Mesenchymal stem cell (in vitro differentiated cells and primary cell): Measurements from ENCODE around the gene DNAL1. TPM values are rescaled to one million over a fixed set of nuclear protein-coding genes. Genes with fewer than 3 reads are reported as not detected.

Source experiments
- DNase-seq: peaks from one replicate; pipeline ENCODE4 v3.0.0-alpha.2; 2013
- H2AFZ ChIP-seq: one replicate; pipeline ENCODE4 v1.6.1; 2013; ENCODE audit warnings: low read depth, mild to moderate bottlenecking, control low read depth, inconsistent platforms, low read length, moderate library complexity
- H2AK5ac ChIP-seq: 2 replicates; pipeline ENCODE4 v1.6.1; 2013; ENCODE audit warnings: low read length, moderate library complexity, mild to moderate bottlenecking, inconsistent platforms; ENCODE audit not compliant: severe bottlenecking
- H2BK120ac ChIP-seq: one replicate; pipeline ENCODE4 v1.6.1; 2013; ENCODE audit warnings: low read depth, mild to moderate bottlenecking, inconsistent platforms, low read length, moderate library complexity
- H2BK12ac ChIP-seq, 2 experiments: one replicate each; pipeline ENCODE4 v1.6.1; 2013; ENCODE audit warnings: inconsistent platforms in 2 of 2, low read length in 2 of 2, mild to moderate bottlenecking in 2 of 2, moderate library complexity in 2 of 2, control low read depth in 1 of 2
- H2BK15ac ChIP-seq: one replicate; pipeline ENCODE4 v1.6.1; 2013; ENCODE audit warnings: mild to moderate bottlenecking, low read depth, inconsistent platforms; ENCODE audit not compliant: poor library complexity, severe bottlenecking
- H2BK5ac ChIP-seq: 2 replicates; pipeline ENCODE4 v1.6.1; 2013; ENCODE audit warnings: low read depth, mild to moderate bottlenecking, low read length, control low read depth, inconsistent platforms; ENCODE audit not compliant: poor library complexity, severe bottlenecking
- H3K14ac ChIP-seq, 2 experiments: one replicate each; pipeline ENCODE4 v1.6.1; 2013; ENCODE audit warnings: inconsistent platforms in 2 of 2, low read length in 2 of 2, control low read depth in 1 of 2, mild to moderate bottlenecking in 1 of 2, moderate library complexity in 1 of 2
- H3K18ac ChIP-seq, 2 experiments: one replicate each; pipeline ENCODE4 v1.6.1; 2013; ENCODE audit warnings: inconsistent platforms in 2 of 2, low read length in 2 of 2, control low read depth in 1 of 2, low read depth in 1 of 2, mild to moderate bottlenecking in 1 of 2
- H3K23ac ChIP-seq, 2 experiments: one replicate each; pipeline ENCODE4 v1.6.1; 2013; ENCODE audit warnings: inconsistent platforms in 2 of 2, low read length in 2 of 2, mild to moderate bottlenecking in 2 of 2, moderate library complexity in 2 of 2, control low read depth in 1 of 2
- H3K27ac ChIP-seq: 2 replicates; pipeline ENCODE4 v1.5.1; 2013; ENCODE audit warnings: mild to moderate bottlenecking, moderate library complexity, low read length, control low read depth, inconsistent platforms; ENCODE audit not compliant: poor library complexity, severe bottlenecking
- H3K27me3 ChIP-seq, 2 experiments: 2 replicates each; pipeline versions ENCODE4 v1.6.1 to v1.7.0; 2013; ENCODE audit warnings: low read length in 2 of 2, mild to moderate bottlenecking in 2 of 2, moderate library complexity in 2 of 2, control low read depth in 1 of 2, inconsistent platforms in 1 of 2; ENCODE audit not compliant: control insufficient read depth in 1 of 2, insufficient read depth in 1 of 2
- H3K36me3 ChIP-seq, 2 experiments: 2 replicates each; pipeline versions ENCODE4 v1.6.1 to v1.7.0; 2013; ENCODE audit warnings: low read length in 2 of 2, control low read depth in 1 of 2, inconsistent platforms in 1 of 2, low read depth in 1 of 2, mild to moderate bottlenecking in 1 of 2; ENCODE audit not compliant: insufficient read depth in 2 of 2, control insufficient read depth in 1 of 2
- H3K4ac ChIP-seq, 2 experiments: one replicate each; pipeline ENCODE4 v1.6.1; 2013; ENCODE audit warnings: inconsistent platforms in 2 of 2, low read length in 2 of 2, mild to moderate bottlenecking in 2 of 2, moderate library complexity in 2 of 2, control low read depth in 1 of 2, low read depth in 1 of 2
- H3K4me1 ChIP-seq: 2 replicates; pipeline ENCODE4 v1.6.1; 2013; ENCODE audit warnings: low read depth, low read length, control low read depth; ENCODE audit not compliant: control insufficient read depth, insufficient read depth
- H3K4me2 ChIP-seq: 2 replicates; pipeline ENCODE4 v1.6.1; 2013; ENCODE audit warnings: low read length, mild to moderate bottlenecking, inconsistent platforms; ENCODE audit not compliant: poor library complexity, severe bottlenecking
- H3K4me3 ChIP-seq, 2 experiments: 2 replicates each; pipeline versions ENCODE4 v1.5.1 to v1.7.0; 2013; ENCODE audit warnings: low read length in 2 of 2, mild to moderate bottlenecking in 2 of 2, control low read depth in 1 of 2, low read depth in 1 of 2; ENCODE audit not compliant: insufficient read depth in 1 of 2
- H3K79me1 ChIP-seq: replicated peaks from 2 replicates; pipeline ENCODE4 v1.6.1; 2013; ENCODE audit warnings: mild to moderate bottlenecking, control low read depth, low read length, inconsistent platforms; ENCODE audit not compliant: poor library complexity, severe bottlenecking
- H3K9ac ChIP-seq: 2 replicates; pipeline ENCODE4 v1.7.0; 2013; ENCODE audit warnings: mild to moderate bottlenecking, low read length, moderate library complexity
- H3K9me3 ChIP-seq: 2 replicates; pipeline ENCODE4 v1.7.0; 2013; ENCODE audit warnings: mild to moderate bottlenecking, low read length; ENCODE audit not compliant: control insufficient read depth
- H4K8ac ChIP-seq: one replicate; pipeline ENCODE4 v1.6.1; 2013; ENCODE audit warnings: inconsistent platforms, mild to moderate bottlenecking, low read length, moderate library complexity
- H4K91ac ChIP-seq: one replicate; pipeline ENCODE4 v1.6.1; 2013; ENCODE audit warnings: mild to moderate bottlenecking, low read length, inconsistent platforms
- WGBS: methylation state at CpG from one replicate; pipeline ENCODE4 v1.1.7; 2013; ENCODE audit warnings: mixed read lengths; 5-methylcytosine and 5-hydroxymethylcytosine counted together
- polyA plus RNA-seq, 2 experiments: library from polyadenylated mRNA; stranded (reverse); fragments of 200-250 nt; gene quantifications; one replicate each; pipeline ENCODE4 v1.2.3, GENCODE V29; 2013

DNAL1 gene, protein sequence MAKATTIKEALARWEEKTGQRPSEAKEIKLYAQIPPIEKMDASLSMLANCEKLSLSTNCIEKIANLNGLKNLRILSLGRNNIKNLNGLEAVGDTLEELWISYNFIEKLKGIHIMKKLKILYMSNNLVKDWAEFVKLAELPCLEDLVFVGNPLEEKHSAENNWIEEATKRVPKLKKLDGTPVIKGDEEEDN
- polyA plus RNA-seq (2013, experiment 1 of 2): 15.1 TPM
- 17.0 TPM for polyA plus RNA-seq (2013, experiment 2 of 2)

GRCh38 chr14:73644531-73645247 lies at the start of gene DNAL1:
Gene DNAL1 (plus strand): TSS chr14:73644986. CDS start chr14:73645040, 54 bp downstream.
- H3K79me1 ChIP-seq: peaks cover 9% of the 10 kb centered on the region
- peak within 1 kb of the TSS in 1 of 2 experiments; percentile 86 for H3K4ac ChIP-seq
- WGBS: under 1% methylated on average over 43 of the region's 43 CpGs
- H3K18ac ChIP-seq: peak within 1 kb of the TSS; percentile 55 to 62
- no peak within 1 kb of the TSS for H2BK120ac ChIP-seq
- no peak within 1 kb of the TSS for H3K14ac ChIP-seq
- H3K36me3 ChIP-seq: no peaks in the 10 kb centered on the region
- H3K4me1 ChIP-seq: no peaks in the 10 kb centered on the region
- no peak within 1 kb of the TSS for H2BK12ac ChIP-seq
- peak within 1 kb of the TSS; percentile 87 to 99 for H3K4me3 ChIP-seq
- DNase-seq: peak; percentile 92
- H3K23ac ChIP-seq: peak within 1 kb of the TSS in 1 of 2 experiments; percentile 9
- H3K9ac ChIP-seq: peak within 1 kb of the TSS; percentile 92
- peak within 1 kb of the TSS; percentile 74 for H2BK15ac ChIP-seq
- peak within 1 kb of the TSS; percentile 94 for H2AFZ ChIP-seq
- no peak within 1 kb of the TSS for H2AK5ac ChIP-seq
- H3K27ac ChIP-seq: peak within 1 kb of the TSS; percentile 97
- no peak within 1 kb of the TSS for H2BK5ac ChIP-seq
- H3K27me3 ChIP-seq: no peaks in the 10 kb centered on the region
- H3K9me3 ChIP-seq: no peaks in the 10 kb centered on the region
- H4K8ac ChIP-seq: peak within 1 kb of the TSS; percentile 72
- H3K4me2 ChIP-seq: peak within 1 kb of the TSS; percentile 71
- H4K91ac ChIP-seq: peak within 1 kb of the TSS; percentile 6

DNA sequence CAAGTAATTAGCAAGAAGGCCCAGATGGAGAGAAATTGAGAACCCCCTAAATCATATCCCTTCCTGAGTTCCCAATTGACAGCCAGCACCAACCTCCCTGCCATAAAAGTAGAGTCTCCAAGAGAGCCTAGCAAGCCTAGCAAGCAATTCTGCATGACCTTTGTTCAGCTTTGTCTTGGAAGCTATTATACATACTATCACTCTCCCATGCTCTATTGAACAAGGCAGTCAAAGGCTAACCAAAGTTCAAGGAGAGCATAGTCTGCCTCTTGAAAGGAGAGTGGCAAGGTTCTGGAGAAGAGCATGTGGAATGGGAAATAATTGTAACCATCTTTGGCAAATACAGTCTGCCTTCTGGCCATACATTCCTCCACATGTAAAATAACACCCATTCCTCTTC lies 45.3 kb upstream of the DNAL1 start:
- no peak overlapping the region for H2BK120ac ChIP-seq

GRCh38 chr14:73602994-73603393 lies 41.8 kb upstream of the DNAL1 start:
- H3K36me3 ChIP-seq: no peaks in the 10 kb centered on the region
- no peak overlapping the region for H3K4ac ChIP-seq
- H2AK5ac ChIP-seq: no peak overlapping the region
- 86% methylated on average over 2 of the region's 3 CpGs for WGBS
- peaks cover 0 to 7% of the 10 kb centered on the region in 2 experiments for H3K27me3 ChIP-seq
- no peaks in the 10 kb centered on the region for H3K79me1 ChIP-seq
- no peak overlapping the region for H4K91ac ChIP-seq
- H3K23ac ChIP-seq: no peak overlapping the region
- no peak overlapping the region for H3K4me2 ChIP-seq
- no peak overlapping the region for H2BK15ac ChIP-seq
- no peak for DNase-seq
- H3K4me3 ChIP-seq: no peak overlapping the region
- no peak overlapping the region for H2BK5ac ChIP-seq
- H4K8ac ChIP-seq: no peak overlapping the region
- H2BK12ac ChIP-seq: no peak overlapping the region
- no peak overlapping the region for H3K14ac ChIP-seq
- no peak overlapping the region for H2BK120ac ChIP-seq
- no peak overlapping the region for H2AFZ ChIP-seq
- H3K27ac ChIP-seq: no peak overlapping the region
- H3K9ac ChIP-seq: no peak overlapping the region
- H3K4me1 ChIP-seq: no peaks in the 10 kb centered on the region
- H3K9me3 ChIP-seq: no peaks in the 10 kb centered on the region
- H3K18ac ChIP-seq: no peak overlapping the region

More for the DNA sequence above, 45.3 kb upstream of the DNAL1 start:
- DNase-seq: no peak
- no peaks in the 10 kb centered on the region for H3K36me3 ChIP-seq
- H2BK12ac ChIP-seq: no peak overlapping the region
- no peak overlapping the region for H3K4me3 ChIP-seq
- H3K27me3 ChIP-seq: peaks cover 0 to 7% of the 10 kb centered on the region in 2 experiments
- no peak overlapping the region for H3K18ac ChIP-seq
- no peak overlapping the region for H2BK5ac ChIP-seq
- no peak overlapping the region for H3K27ac ChIP-seq
- no peak overlapping the region for H2AK5ac ChIP-seq
- H3K4ac ChIP-seq: no peak overlapping the region
- no peak overlapping the region for H3K9ac ChIP-seq
- H3K14ac ChIP-seq: no peak overlapping the region
- H4K91ac ChIP-seq: no peak overlapping the region
- no peaks in the 10 kb centered on the region for H3K4me1 ChIP-seq
- no peak overlapping the region for H3K4me2 ChIP-seq
- H2BK15ac ChIP-seq: no peak overlapping the region
- H4K8ac ChIP-seq: no peak overlapping the region
- H3K9me3 ChIP-seq: no peaks in the 10 kb centered on the region
- H3K23ac ChIP-seq: no peak overlapping the region
- H2AFZ ChIP-seq: no peak overlapping the region
- H3K79me1 ChIP-seq: no peaks in the 10 kb centered on the region

GRCh38 chr14:73606271-73606670 lies 38.5 kb upstream of the DNAL1 start:
- H3K23ac ChIP-seq: no peak overlapping the region
- no peak overlapping the region for H2BK12ac ChIP-seq
- WGBS: 94% methylated on average over 3 of the region's 3 CpGs
- no peak overlapping the region for H3K4me2 ChIP-seq
- H3K27me3 ChIP-seq: no peaks in the 10 kb centered on the region
- no peak overlapping the region for H2AK5ac ChIP-seq
- H3K9ac ChIP-seq: no peak overlapping the region
- no peak overlapping the region for H2BK5ac ChIP-seq
- no peaks in the 10 kb centered on the region for H3K79me1 ChIP-seq
- no peak for DNase-seq
- no peak overlapping the region for H3K14ac ChIP-seq
- no peak overlapping the region for H2BK15ac ChIP-seq
- no peak overlapping the region for H3K27ac ChIP-seq
- H2AFZ ChIP-seq: no peak overlapping the region
- H3K4me3 ChIP-seq: no peak overlapping the region
- no peaks in the 10 kb centered on the region for H3K9me3 ChIP-seq
- no peak overlapping the region for H4K91ac ChIP-seq
- H3K18ac ChIP-seq: no peak overlapping the region
- H3K36me3 ChIP-seq: no peaks in the 10 kb centered on the region
- no peak overlapping the region for H3K4ac ChIP-seq
- no peaks in the 10 kb centered on the region for H3K4me1 ChIP-seq
- H2BK120ac ChIP-seq: no peak overlapping the region
- H4K8ac ChIP-seq: no peak overlapping the region
